Activated T-cell treated with anti-CD3 and anti-CD28 coated beads, Interleukin-2, amount 50 U/mL, for 1 hour (primary cell): Measurements from ENCODE around the gene GLIPR2.
"Not testable (repeated sequence)": the region's sequence is repeated elsewhere in the genome, so short reads cannot be mapped to it uniquely, and the experiment has no call there.

Experiments used
- DNase-seq: peaks from one replicate; pipeline ENCODE4 v3.0.0-alpha.2; 2020

The GLIPR2 gene

GRCh38 chr9:36125062-36125855 lies 11.3 kb upstream of the GLIPR2 start:
- no peak for DNase-seq

- DNase-seq = no peak
Measured at GRCh38 chr9:36126016-36126730, 10.4 kb upstream of the GLIPR2 start.

DNA sequence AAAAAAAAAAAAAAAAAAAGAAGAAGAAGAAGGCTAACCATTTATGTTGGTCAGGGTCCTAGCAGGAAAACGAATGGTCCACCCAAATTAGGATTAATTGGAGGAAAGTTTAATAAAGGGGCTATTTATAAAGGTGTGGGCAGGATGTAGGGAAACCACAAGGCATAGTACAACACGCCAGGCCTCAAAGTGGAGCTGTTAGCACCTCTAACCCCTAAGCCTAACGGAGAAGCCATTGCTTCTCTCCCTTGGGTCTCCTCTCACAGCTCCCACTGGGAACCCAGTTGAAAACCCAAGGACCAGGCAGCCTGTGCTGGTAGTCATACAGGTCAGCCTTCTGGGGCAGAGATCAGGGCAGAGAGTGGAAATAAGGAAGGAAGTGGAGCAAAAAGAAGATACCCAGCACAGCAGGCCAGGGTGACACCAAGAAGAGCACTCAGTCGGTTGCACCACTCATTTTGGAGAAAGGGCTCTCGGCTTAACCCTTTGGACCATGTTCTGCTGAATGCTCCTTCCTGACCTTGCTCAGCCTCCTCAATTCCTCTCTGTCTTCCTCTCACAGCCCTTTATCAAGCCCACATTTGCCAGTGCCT lies 8.8 kb upstream of the GLIPR2 start:
- DNase-seq = no peak

DNA sequence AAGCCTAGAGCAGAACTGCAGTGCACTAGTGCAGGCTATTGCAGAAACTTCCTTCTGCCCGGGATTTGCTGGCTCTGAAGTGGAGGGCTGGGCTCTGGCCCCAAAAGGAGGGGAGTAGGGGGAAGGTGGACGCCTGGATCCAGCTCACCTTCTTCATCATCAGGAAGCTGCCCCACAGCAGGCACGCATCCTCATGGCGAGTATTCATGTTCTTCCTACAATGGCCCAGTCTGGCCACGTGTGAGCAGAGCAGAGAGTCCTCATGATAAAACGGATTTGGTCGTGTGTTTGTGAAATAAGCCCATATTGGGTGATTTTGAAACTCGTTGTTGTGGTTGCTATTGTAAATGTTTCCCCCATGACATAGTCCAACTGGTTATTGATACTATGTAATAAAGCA lies 8.2 kb upstream of the GLIPR2 start:
- no peak for DNase-seq

DNA sequence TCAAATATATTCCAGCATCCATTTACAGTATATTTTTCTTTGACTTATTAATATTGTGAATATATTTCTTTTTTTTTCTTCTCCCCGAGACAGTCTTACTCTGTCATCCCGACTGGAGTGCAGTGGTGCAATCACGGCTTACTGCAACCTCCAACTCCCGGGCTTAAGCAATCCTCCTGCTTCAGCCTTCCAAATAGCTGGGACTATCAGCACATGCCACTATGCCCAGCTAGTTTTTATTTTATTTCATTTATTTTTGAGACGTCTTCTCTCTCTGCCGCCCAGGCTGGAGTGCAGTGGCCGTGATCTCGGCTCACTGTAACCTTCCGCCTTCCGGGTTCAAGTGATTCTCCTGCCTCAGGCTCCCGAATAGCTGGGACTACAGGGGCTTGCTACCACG lies 7.4 kb upstream of the GLIPR2 start:
- DNase-seq = no peak

DNA sequence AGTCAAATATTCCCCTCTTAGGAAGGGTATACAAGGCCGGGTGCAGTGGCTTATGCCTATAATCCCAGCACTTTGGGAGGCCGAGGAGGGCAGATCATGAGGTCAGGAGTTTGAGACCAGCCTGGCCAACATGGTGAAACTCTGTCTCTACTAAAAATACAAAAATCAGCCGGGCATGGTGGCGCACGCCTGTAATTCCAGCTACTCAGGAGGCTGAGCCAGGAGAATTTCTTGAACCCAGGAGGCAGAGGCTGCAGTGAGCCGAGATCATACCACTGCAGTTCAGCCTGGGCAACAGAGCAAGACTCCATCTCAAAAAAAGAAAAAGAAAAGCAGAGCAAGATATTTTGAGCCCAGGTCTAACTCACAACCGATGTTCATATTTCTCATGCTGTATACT lies 4.9 kb upstream of the GLIPR2 start:
- DNase-seq = not testable (repeated sequence)

GRCh38 chr9:36132086-36132485 lies 4.4 kb upstream of the GLIPR2 start:
- DNase-seq = no peak

DNA sequence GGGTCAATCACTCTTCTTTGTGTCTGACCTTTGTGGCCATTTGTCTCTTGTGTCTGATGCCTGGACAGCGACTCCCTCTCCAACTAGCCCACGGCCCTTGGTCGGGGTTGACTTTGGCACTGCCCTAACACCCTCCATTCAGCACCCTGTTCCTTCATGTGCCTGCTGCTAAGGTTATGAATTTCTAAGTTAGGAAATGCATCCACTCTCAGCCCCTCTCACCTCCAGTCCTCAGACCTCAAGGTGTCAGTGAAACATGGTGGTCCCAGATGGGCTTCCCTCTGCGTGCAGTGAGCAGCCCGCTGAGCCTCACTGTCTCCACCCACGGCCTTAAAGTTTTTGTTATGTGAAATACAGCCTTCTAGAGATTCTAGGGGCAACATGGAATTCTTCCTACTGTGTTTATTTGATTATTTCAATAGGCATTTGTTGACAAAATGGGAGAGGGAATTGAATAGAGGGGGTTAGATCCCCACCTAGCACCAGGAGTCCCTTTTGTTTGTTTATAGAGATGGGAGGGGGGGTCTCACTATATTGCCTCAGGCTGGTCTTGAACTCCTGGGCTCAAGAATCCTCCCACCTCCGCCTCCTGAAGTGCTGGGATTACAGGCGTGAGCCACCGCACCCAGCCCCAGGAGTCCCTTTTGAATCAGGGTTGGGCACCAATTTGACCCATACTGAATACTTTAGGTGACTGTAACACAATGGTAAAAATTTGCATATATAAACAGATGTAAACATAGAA lies 1.6 kb upstream of the GLIPR2 start:
- DNase-seq = no peak

GRCh38 chr9:36135741-36136271 lies 727 bp upstream of the GLIPR2 start:
- DNase-seq = no peak

DNA sequence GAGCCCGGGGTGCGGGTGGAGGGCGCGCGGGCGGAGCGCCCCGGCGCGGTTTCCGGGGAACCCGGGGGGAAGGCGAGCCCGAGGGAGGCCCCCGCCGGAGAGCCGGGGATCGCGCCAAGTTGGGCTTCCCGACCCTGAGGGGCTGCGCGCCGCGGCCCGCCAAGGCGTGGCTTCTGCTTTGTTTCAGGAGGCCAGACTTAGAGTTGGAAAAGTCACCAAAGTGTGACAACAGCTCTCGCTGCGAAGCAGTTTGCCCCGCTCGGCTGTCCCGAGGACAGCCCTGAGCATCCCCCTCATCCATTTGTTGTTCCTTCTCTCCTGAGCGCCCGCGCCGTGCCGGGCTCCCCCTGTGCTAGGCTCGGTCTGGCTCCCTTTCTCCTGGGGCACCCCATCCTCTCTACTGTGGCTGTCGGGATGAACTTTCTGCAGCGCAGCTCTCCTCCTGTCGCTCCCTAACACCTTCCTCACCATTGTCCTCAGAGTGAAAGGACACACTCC lies 410 bp downstream of the GLIPR2 start:
- no peak for DNase-seq

- no peak for DNase-seq
Measured at GRCh38 chr9:36137392-36138004, 965 bp downstream of the GLIPR2 start.

- no peak for DNase-seq
Measured at GRCh38 chr9:36138496-36138895, 2.0 kb downstream of the GLIPR2 start.

GRCh38 chr9:36138901-36139300 lies 2.4 kb downstream of the GLIPR2 start:
- no peak for DNase-seq

DNA sequence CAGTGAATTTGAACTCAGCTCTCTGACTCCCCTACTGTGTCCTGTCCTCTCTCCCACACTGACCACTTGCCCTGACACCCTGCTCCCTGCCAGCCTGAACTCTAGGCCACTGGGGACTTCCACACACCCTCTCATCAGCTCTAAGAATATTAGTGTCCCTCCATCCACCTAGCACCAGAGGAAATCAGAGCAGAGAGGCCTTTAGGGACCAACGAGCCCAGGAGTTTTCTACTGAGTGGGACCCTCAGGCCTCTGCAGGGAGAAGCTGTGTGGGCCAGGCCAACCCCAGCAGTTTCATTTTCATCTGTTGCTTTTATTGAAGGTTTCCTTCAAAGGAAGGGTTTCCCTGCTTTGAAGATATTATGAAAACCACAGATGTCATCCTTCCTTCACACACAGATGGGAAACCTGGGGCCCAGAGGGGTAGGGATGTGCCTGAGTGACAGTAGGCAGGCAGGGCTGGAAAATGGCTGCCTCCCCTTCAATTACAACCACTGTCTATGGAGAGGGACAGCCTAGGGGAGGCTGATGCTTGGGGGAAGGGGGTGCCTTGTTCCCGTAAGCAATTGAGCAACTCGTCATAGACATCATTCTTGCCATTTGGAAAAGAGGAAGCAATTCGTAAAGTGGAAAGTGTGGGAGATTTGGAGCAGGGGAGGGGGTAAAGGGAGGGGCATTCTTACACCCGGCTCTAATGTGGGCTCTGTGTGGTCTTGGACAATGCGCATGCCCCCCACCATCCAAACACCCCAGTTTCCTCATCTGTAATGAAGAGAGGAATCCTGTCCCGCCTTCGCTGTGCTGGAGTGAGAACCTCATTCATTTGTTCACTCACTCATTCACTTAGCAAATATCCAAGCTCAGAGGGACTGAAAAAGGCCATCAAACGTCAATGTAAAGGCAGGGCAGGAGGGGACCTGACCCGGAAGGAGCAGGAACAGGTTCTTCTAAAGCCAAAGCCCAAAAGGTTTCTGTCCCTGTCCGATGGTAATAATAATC lies 3.9 kb downstream of the GLIPR2 start:
- no peak for DNase-seq

- no peak for DNase-seq
Measured at GRCh38 chr9:36141288-36141687, 4.8 kb downstream of the GLIPR2 start.

DNA sequence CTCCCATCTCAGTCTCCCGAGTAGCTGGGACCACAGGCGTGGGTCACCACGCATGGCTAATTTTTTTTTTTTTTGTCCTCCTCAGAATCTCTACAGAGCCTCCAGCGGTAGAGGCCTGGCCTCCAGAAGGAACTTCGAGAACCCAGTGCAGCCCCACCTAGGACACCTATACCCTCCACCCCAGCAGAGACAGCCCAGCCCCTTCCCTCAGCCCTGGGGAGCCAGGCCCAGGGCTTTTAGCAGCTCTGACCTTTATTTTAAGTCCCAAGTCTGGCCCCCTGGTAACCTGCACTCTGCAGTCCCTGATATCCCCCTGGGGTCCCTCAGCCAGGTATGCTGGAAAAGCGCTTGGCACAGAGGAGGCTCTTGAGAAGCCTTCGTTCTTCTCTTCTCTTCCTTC lies 5.2 kb downstream of the GLIPR2 start:
- no peak for DNase-seq

- DNase-seq = no peak
Measured at GRCh38 chr9:36142510-36143244, 6.1 kb downstream of the GLIPR2 start.

DNA sequence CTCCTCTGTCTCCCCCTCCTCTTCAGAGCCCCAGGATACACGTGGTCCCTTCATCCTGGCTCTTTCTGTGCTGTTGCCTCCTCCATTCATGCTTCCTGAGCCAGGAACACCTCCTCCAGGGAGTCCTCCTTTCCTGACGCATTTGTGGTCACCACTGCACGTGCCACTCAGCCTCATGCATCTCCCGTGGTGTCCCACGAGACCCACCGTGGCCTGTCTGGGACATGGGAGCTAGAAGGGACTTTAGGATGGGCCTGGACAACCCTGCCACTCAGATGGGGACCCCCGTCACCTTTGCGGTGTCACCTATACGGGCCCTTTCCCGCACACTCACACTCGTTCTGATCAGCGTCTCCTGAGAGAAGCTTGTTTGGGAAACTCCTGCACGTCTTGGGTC lies 6.7 kb downstream of the GLIPR2 start:
- DNase-seq = no peak

- no peak for DNase-seq
Measured at GRCh38 chr9:36144309-36145232, 8.0 kb downstream of the GLIPR2 start.
